ENCODE measurements around the gene PLN.

The PLN gene

GRCh38 chr6:118553132-118553531 is 5.0 kb downstream of the PLN start:
- POLR2A ChIA-PET = no interaction called here
- CTCF ChIA-PET = no interaction called here
- DNase-seq (ENCODE audit: extremely low spot score) = no peak
- TF ChIP-seq FOXM1 (IDR thresholded peaks at IDR 0.05; ENCODE audit: borderline replicate concordance) = no peak
- TF ChIP-seq SP1 (IDR thresholded peaks at IDR 0.05) = no peak
- peak; percentile 54 for TF ChIP-seq PKNOX1 (IDR thresholded peaks at IDR 0.05)

GRCh38 chr6:118554698-118555097 is 6.6 kb downstream of the PLN start:
- ChIA-PET CTCF (no interaction called here), POLR2A (no interaction called here)
- no peak for DNase-seq (ENCODE audit: extremely low spot score)
- no peak for TF ChIP-seq CTBP1 (IDR thresholded peaks at IDR 0.05; ENCODE audit: borderline replicate concordance)
- no peak for TF ChIP-seq FOXK2 (IDR thresholded peaks at IDR 0.05)
- TF ChIP-seq NFRKB (IDR thresholded peaks at IDR 0.05) = no peak

GRCh38 chr6:118558464-118559217 is 10.5 kb downstream of the PLN start:
- POLR2A ChIA-PET = no interaction called here
- no peak for DNase-seq (ENCODE audit: extremely low spot score)
- TF ChIP-seq PKNOX1 (IDR thresholded peaks at IDR 0.05) (no peak), L3MBTL2 (conservative IDR thresholded peaks at IDR 0.05) (no peak), FOXA1 (IDR thresholded peaks at IDR 0.05) (no peak), FOXM1 (IDR thresholded peaks at IDR 0.05; ENCODE audit: borderline replicate concordance) (no peak), FOXK2 (IDR thresholded peaks at IDR 0.05) (no peak)
- CTCF ChIA-PET = no interaction called here

- POLR2A ChIA-PET = no interaction called here
- DNase-seq (ENCODE audit: extremely low spot score) = no peak
- TF ChIP-seq TARDBP (IDR thresholded peaks at IDR 0.05) (no peak), L3MBTL2 (conservative IDR thresholded peaks at IDR 0.05) (no peak), FOXK2 (IDR thresholded peaks at IDR 0.05) (no peak), ELF4 (IDR thresholded peaks at IDR 0.05) (no peak), BHLHE40 (IDR thresholded peaks at IDR 0.05; ENCODE audit: borderline replicate concordance) (no peak), LEF1 (IDR thresholded peaks at IDR 0.05; ENCODE audit: borderline replicate concordance) (no peak), NFRKB (IDR thresholded peaks at IDR 0.05) (no peak), SP1 (IDR thresholded peaks at IDR 0.05) (no peak), CTBP1 (IDR thresholded peaks at IDR 0.05; ENCODE audit: borderline replicate concordance) (no peak)
- CTCF ChIA-PET = no interaction called here
These were observed 11.6 kb downstream of the PLN start for GRCh38 chr6:118559659-118560058.

- CTCF ChIA-PET = interaction anchor here (0.7 kb wide), 1 partner anchor 98 kb away, joined by 3 read pairs; no protein-coding TSS in a partner anchor
- TF ChIP-seq FOXM1 (IDR thresholded peaks at IDR 0.05; ENCODE audit: borderline replicate concordance) (no peak), PKNOX1 (IDR thresholded peaks at IDR 0.05) (no peak)
- POLR2A ChIA-PET = no interaction called here
- no peak for DNase-seq (ENCODE audit: extremely low spot score)
These were observed 14.2 kb downstream of the PLN start for GRCh38 chr6:118562248-118562647.

- DNase-seq (ENCODE audit: extremely low spot score) = no peak
- CTCF ChIA-PET = interaction anchor here (0.7 kb wide), 1 partner anchor 99 kb away, joined by 3 read pairs; no protein-coding TSS in a partner anchor
- no peak for TF ChIP-seq FOXM1 (IDR thresholded peaks at IDR 0.05; ENCODE audit: borderline replicate concordance)
- TF ChIP-seq HDGF (IDR thresholded peaks at IDR 0.05; ENCODE audit: borderline replicate concordance) = no peak
- TF ChIP-seq BHLHE40 (IDR thresholded peaks at IDR 0.05; ENCODE audit: borderline replicate concordance) = no peak
- TF ChIP-seq TARDBP (IDR thresholded peaks at IDR 0.05) = no peak
- no peak for TF ChIP-seq PKNOX1 (IDR thresholded peaks at IDR 0.05)
- TF ChIP-seq ZNF384 (IDR thresholded peaks at IDR 0.05) = no peak
- no peak for TF ChIP-seq SP1 (IDR thresholded peaks at IDR 0.05)
- TF ChIP-seq FOXK2 (IDR thresholded peaks at IDR 0.05) = no peak
- no peak for TF ChIP-seq CTBP1 (IDR thresholded peaks at IDR 0.05; ENCODE audit: borderline replicate concordance)
- no peak for TF ChIP-seq LEF1 (IDR thresholded peaks at IDR 0.05; ENCODE audit: borderline replicate concordance)
- TF ChIP-seq NFRKB (IDR thresholded peaks at IDR 0.05) = no peak
- TF ChIP-seq ARNT (IDR thresholded peaks at IDR 0.05) = no peak
- no peak for TF ChIP-seq FOXA1 (IDR thresholded peaks at IDR 0.05)
- no peak for TF ChIP-seq SUZ12 (IDR thresholded peaks at IDR 0.05)
- TF ChIP-seq L3MBTL2 (conservative IDR thresholded peaks at IDR 0.05) = no peak
- TF ChIP-seq ELF4 (IDR thresholded peaks at IDR 0.05) = no peak
- POLR2A ChIA-PET = no interaction called here
These were observed 14.9 kb downstream of the PLN start for GRCh38 chr6:118562959-118563358.
